Measurements from ENCODE around the gene NGFR. TPM values are rescaled to one million over a fixed set of nuclear protein-coding genes. Genes with fewer than 3 reads are reported as not detected.

The NGFR gene
- polyA plus RNA-seq, 4 donors: 3.6 to 8.9 (median 6.6) TPM

- no peak for DNase-seq (ENCODE audit: low read depth in 4 of 4, low spot score in 2 of 4)
Measured at GRCh38 chr17:49557312-49558024, 62.4 kb downstream of the NGFR start.

Other genes starting within 250 kb of the NGFR start
- 10 to 100 TPM; 21.7 to 31.1 (median 26.1) TPM for gene ZNF652, start 133.0 kb upstream of the NGFR start, polyA plus RNA-seq (ENCODE audit: insufficient read length in 4 of 4)
- 100 to 1,000 TPM; 226 to 262 (median 238) TPM for gene PHB1, start 80.4 kb upstream of the NGFR start, polyA plus RNA-seq (ENCODE audit: insufficient read length in 4 of 4)
- 1 to 10 TPM in 3 of 4 donors, under 1 TPM in 1; 0.87 to 1.7 (median 1.4) TPM for gene NXPH3, start 80.6 kb downstream of the NGFR start, polyA plus RNA-seq (ENCODE audit: insufficient read length in 4 of 4)
- gene SPOP, start 182.8 kb downstream of the NGFR start, polyA plus RNA-seq (ENCODE audit: insufficient read length in 4 of 4): 10 to 100 TPM; 62.4 to 79.0 (median 69.9) TPM
- 10 to 100 TPM; 76.8 to 86.2 (median 78.0) TPM for gene SLC35B1, start 212.7 kb downstream of the NGFR start, polyA plus RNA-seq (ENCODE audit: insufficient read length in 4 of 4)